GM18520 (cell line): ENCODE measurements around the gene PSD.

ENCODE experiments used
- ATAC-seq: cut with Tn5 transposase; IDR thresholded peaks from one replicate; pipeline ENCODE4 v1.9.1; 2021; ENCODE audit not compliant: unreplicated experiment

The PSD gene

DNA sequence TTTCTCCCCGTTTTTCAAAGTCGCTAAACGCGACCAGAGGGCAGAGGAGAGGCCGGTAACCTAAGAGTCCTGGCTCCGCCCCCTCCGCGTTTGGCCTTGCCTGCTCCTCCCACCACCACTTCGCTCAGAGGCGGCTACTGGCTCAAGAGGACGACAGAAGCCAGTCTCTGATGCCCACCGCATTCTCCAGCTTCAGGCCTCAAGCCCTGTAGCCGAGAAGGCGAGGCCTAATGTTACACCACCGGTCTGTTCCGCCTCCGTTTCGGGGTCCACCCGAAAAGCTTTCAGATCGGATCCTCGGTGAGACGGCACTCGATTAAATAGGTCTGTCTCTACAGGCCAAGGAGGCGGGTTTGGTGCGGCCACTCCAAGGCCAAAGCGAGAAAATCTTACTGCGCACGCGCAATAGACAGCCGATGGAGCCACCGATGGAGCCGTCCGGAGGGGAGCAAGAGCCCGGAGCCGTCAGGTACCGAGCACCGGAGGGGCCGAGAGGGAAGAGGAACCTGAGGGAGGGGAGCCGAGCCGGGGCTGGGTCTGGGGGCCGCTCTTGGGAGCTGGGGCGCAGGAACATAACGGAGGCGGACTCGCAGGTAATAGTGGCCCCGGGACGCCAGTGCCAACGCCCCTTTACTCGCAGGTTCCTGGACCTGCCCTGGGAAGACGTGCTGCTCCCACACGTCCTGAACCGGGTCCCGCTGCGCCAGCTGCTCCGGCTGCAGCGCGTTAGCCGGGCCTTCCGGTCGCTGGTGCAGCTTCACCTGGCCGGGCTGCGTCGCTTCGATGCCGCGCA is 2.3 kb upstream of the PSD start, which contains the start of gene FBXL15:
FBXL15 (plus strand) TSS at position 123 of the 793 bp plus-strand sequence; CDS start at position 417, 294 bp downstream.
- ATAC-seq, result peak; percentile 68

DNA sequence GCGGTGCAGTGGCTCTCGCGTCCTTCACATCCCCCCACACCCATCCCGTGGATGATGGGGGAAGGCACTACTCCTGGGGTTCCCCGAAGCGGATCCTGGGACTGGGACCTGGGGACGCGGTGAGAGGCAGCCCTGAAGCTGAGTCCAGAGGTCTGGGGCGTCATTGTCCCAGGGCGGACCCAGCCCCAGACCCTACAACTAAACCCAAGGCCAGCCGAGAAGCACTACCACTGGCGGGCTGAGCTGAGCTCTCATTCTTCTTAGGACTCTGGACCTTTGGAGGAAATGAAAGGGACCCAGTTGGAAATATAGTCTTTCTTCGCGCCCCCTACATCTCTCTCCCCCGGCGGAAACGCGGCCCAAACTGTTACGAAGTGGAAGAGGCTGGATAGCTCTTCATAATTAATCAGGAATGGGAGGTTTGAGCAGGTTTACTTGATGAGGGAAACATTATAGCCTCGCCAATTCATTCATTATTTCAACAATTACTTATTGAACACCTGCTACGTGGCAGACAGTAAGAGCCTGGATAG is 1.7 kb upstream of the PSD start:
- no peak for ATAC-seq

DNA sequence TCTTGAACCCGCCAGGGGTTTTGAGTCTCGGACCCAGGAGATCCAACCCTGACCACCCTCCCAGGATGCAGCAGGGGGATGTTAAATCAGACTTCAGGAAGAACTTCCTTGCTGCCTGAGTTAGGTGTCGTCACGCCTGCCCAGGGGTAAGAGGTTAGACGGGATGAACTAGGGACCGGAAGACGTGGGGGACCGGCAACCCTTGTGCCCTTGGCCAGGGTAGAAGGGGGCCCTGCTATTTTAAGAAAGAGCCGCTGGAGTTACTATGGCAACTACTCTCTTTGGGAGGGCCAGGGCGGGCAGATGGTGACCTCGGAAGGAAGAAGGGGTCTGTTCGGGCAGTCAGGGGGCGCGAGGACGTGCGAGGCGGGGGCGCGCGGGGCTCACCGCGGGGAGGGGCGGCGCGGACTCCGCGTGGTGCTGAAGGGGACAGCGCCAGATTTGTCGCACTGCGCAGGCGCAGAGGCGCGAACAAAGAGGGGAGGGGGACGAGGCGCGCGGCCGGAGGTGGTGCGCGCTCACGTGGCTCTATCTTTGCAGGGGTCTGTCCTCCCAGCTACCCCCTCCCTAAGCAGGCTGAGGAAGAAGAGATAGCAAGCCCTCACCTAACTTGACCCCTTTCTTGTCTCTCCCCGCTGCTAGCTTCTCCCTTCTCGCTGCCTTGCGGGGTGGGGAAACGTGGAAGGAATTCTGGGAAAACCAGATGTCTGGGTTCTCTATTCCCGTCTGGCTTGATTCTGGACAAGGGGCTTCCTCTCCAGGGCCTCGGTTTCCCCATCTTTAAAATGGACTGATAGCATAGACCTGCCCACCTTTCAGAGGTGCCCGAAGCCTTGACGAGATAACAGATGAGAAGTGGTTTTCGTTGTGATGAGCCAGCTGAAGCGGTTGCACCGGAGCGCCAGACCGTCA is 940 bp upstream of the PSD start:
- no peak for ATAC-seq

DNA sequence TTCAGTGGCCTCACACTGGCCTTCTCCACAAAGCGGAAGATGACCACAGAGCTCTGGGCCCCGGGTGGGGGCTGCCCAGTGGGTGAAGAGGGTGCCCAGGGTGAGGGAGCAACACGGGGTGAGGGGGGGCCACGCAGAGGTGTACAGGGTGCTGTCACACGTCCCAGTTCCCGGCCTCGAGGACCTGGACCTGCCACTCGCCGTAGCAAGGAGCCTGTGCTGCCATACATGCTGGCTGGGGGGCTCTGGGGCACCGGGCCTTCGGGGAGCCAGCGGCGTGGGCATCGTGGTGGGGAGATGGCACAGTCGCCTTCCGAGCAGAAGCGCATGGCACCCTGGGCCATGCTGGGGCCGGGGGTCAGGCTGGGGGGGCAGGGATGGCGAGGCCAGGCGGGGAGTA is 1.9 kb downstream of the PSD start:
- ATAC-seq, result no peak

DNA sequence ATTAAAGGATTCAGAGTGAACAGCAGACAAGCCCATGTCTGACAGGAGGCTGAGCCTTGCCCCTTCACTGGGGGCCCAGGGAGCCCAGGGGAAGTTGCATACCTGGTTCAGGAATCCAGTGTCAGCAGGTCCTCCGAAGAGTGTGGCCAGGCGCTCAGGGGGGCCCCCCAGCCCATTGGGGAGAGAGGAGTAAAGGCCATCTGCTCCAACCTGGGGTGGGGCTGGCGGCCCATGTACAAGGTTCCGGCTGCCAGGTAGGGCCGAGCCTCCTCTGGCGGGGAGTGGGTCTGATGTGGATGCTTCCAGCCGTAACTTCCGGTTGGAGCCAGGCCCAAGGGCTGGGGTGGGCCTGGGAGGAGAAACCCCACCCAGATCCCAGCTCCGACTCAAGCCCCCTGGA is 2.3 kb downstream of the PSD start:
- ATAC-seq, result no peak

DNA sequence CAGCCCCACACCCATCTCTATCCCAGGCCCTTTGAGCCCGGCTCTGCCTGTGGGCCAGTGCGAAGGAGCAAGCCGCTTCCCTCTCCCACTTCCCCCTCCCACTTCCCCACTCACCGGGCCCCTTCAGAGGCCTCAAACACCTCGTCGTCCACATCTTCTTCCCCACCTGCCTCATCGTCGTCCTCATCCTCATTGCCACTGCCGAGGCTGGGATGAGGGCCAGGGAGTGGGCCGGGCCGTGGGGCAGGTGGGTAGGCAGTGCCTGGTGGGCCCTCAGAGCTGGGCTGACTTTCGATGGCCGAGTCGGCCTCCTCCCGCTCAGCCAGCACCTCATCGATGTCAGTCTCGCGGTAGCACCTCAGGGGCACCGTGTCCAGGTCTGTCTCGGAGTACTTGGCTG is 3.8 kb downstream of the PSD start:
- no peak for ATAC-seq

DNA sequence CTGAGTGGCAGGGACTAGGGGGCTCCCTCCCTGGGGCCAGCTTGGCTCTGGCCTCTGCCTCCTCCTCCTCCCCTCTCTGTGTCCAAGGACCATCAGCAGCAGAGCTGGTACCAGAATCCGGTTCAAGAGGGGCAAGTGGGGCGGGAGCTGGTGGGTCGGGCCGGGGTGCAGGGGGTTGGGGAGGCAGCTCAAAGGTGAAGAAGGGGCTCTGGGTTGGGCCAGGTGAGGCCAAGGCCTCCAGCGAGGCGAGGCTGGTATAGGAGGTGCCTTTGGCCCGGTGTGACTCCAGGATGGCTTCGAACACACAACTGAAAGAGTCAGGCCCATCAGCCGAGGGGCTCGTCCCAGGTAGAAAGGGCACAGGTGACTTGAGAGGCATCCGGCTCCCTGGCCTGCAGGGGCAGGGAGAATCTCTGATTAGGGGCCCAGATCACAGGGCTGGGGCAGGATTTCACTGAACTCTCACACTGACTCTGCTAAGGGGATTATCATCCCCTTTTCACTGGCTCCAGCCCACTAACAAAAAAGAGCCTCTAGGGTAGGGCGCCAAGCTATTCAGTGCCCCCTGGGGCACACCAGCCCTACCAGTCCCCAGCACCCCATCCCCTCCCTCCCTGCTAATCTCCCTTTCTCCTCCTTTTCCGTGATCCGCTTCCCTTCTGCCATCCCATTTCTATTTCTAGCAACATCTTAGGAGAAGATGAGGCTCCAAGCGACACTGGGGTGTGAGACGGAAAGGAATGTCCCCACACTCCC is 4.6 kb downstream of the PSD start:
- no peak for ATAC-seq

DNA sequence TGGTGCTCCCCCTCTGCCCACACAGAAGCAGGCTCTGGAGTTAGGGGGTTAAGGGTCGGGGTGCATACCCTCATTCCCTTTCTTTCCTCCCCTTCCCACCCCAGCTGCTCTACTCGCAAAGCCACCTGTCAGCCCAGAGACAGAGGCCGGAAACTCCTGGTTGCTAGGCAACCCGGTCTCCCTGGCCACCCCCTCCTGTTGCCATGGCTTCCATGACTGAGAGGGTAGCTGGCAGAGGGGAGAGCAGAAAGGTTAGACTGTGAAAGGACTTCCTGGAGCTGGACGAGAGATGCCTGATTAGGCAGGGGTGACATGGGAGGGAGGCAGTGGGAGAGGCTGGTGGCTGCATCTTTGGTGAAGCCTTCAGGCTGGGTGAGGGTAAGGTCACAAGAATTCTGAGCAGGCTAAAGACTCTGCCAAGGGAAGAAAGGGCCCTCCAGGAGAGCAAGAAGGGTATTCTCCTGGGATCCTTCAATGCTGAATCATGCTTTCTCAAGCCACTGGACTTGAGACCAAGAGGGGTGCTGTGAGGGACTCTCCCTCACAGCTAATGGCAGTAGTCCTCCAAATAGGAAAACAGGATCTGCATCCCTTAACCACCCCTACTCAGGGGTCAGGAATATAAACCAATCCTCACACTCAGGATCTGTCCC is 5.4 kb downstream of the PSD start:
- no peak for ATAC-seq

DNA sequence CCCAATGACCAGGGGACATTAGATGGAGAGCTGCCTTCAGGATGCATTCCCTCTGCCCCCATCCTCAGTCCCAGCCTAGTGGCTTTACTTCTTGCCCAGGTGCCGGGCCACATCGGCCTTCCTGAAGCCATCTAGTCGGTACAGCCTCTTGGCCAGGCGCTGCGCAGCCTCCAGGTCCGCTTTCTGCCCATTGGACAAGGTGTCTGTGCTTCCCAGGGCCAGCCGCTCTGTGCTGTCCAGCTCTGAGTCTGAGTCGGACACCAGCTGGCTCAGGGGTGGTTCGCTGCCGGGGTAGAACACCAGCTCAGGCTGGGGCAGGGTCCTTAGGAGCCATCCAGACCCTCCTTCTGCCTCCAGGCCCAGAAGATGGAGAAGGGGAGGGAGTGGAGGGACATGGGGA is 6.3 kb downstream of the PSD start:
- ATAC-seq, result no peak

DNA sequence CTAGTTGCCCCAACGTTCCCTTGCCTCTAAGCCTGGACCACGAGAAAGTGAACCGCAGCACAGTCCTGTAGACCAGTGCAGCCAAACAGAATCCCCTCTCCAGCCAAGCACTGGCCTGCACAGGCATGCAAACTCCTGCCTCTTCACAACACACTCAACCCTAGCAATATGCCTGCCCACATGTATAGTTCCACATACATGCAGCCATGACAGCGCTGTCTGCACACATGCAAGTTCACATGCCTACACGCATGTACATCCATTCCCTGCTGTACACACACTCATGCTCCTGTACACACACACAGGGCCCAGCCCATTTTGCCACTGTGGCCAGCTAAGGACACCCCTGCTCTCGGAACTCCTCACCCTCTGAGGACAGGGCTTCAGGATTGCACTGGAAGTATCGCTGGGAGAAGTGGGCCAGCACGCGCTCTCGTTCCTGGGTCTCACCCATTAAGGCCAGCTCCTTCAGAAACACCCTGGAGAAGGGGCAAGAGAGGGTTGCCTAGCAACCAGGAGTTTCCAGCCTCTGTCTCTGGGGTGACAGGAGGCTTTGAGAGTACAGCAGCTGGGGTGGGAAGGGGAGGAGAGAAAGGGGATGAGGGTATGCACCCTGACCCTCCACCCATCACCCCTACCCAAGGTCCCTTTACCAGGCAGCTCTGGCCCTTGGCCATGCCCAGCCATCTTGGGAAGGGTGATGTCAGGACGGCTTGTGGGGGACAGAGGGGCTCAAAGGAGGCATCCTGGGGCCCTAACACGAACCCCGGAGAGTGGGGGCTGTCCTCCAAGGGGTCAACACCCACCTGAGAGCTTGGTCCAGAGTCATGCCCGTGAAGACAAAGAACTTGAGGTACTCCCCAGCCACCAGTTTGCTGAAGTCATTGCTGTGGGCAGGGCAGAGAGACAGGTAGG is 7.0 kb downstream of the PSD start:
- no peak for ATAC-seq

DNA sequence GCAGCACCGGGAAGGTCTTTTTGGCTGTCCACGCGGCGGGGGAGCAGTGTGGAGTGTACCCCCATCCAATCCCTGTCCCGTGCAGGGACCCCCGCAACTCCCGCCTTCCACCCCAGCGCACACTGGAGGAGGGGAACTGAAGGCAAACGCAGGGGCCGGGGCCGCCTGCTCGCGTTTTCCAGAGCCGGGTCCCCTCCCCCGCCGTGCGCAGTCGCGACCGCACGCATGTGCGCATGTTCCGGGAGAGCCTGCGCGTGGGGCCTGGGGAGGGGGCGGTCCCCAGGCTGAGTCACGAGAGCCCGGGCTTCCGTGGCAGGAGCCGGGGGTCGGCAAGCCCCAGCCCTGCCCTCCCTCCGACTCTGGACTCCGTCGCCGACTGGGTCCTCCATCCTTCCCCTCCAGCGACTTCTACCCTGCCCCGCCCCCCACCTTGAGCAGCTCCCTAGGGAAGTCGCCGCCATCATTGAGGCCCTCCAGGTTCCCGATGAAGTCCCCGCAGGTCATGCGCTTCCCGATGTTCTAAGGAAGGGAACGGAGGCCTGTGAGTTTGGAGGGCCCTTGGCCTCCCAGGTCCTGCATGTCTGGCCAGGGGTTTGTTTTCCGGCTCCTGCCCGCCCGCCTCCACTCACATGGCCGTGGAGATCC is 8.0 kb downstream of the PSD start:
- ATAC-seq, result no peak

DNA sequence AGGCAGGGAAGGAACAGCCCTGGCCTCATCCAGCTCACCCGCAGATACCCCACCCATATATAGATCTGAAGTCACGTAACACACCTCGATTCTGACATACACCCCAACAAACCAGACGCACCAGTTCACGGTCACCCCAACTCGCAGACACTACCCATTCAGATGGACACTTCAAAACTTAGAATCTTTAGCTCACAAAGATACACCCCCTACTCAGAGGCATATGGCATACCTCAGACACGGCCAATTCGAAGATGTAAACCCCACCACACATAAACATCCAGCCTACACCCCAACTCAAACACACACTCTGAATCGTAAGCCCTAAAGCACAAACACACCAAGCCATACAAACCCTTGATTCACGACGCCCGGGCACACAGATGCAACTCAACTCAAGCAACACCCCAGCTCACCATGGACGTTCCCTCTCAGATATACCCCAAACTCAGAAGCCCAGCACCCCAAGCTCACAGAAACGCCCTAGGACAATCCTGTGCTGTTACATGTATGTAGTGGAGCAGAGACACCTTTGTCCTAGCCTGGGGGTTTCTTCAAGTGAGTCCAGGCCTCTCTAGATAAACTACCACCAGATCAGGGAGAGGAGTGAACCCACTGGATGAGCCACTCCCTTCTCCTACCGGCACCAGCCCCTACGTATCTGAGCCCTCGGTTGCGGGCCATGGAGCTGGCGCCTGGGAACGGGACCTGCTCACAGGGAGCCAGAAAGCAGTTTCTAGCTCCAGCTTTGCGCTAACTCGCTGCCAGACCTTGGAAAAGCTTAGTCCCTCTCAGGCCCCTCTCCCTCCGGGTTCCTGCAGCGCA is 8.8 kb downstream of the PSD start:
- ATAC-seq, result no peak

DNA sequence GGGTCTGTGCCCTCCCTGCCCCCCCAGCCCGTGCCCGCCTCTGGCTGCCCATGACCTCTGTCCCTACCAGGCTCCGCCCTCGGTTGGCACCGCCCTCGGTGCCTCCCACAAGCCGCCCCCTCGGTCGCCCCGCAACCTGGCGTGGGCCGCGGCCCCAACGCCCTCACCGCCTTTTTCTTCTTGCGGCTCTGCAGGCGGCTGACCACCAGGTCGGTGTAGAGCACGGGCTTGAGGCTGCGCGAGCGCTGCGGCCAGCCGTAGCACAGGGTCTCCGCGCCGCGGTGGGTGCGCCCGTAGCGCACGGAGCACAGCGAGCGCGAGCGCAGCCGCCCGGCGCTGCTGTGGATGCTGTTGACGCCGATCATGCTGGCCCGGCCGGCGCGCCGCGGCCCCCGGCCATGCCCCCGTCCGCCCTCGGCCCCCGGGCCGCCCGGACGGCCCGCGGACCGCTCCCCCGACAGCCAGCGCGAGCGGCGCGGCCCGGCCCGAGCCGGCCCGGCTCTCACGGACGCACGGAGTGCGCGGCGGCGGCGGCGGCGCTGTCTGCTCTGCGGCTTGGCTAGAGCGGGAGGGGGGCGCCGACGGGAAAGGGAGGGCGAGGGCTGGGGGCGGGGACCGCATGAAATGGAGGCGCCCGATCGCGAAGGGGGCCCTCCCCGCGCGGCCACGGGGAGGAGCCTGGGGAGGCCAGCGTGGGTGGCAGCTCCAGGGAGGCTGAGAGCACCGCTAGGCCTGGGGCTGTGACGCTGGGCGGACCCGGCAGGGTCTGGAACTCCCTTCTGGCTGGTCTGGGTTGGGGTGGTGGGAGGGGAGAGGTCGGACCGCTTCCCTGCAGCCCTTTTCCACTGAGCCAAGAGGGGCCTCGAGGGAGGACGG is 9.6 kb downstream of the PSD start:
- ATAC-seq, result no peak

DNA sequence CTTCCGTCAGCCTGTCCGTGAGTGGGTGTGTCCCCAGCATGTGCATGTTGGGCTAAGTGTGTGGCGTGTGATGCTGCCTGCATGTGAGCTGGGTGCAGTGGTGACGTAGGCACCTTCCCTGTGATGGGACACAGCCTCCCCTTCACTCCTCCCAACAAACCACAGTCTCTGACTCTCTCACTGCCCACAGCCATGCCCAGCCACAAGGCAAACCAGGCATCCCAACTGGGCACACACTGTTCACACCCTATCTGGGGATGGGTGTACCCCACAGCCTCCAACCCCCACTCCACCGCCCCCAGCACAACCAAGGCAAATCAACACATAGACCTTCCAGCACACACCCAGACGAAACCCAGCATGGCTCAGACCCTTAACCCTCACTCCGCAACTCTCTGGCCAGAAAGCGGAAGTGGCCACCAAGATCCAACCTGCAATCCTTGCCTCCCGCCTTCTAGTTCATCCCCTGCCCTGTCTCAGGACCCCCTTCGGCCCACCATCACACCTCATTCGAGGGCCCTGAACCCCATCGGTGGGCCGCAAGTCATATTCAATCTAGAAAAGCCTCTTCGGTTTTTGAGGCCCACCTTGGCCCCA is 10.4 kb downstream of the PSD start:
- no peak for ATAC-seq

DNA sequence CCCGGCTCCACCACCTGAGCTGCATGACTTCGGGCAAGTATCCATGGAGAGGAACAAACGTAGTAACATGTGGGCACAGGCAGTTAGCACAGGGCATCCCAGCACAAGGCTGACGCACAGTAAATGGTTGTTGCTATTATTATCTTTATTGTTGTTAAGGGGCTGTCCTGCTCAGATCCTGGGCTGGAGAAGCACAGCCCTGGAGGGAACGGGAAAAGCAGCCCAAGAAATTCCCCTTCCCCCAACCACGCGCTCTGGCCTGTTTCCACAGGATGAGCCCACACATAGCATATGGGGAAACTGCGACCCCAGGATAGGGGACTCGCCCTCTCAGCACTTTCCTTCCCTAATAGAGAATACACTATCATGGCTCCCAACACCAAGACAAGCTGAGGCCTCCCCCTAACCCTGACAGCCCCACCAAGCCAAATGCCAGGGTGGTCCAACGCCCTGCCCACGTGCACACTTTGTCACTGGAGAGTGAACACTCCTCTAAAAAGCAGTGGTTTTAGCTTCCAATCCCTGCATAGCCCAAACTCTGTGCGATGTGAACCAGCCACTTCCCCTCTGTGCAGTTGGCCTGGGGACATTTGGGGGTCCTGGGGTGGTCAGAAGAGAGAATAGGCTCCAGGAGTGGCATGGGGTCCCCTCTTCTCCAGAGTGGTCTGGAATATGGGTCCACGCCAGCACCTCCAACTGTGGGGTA is 11.0 kb downstream of the PSD start:
- ATAC-seq, result no peak

DNA sequence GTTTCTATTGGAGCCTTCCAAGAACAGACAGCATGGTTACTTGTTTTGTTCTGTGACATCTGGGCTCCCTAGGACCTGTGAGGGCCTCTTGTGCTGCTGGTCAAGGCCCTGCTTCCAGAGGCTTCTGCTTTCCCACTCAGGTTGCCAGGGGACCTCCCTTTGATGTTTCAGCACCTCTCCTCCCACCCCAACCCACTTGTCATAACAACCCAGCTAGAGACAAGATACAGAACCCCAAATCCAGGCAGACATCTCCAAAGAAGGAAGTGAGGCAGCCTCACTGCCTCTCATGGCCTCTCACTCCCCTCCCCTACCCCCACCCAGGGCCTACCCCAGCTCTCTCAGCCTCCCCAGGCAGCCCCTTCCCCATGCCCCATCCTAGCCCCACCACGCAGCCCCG is 11.8 kb downstream of the PSD start:
- ATAC-seq, result no peak
